GM12878 (cell line): ENCODE measurements around the gene SLC36A2. TPM values are rescaled to one million over a fixed set of nuclear protein-coding genes. Genes with fewer than 3 reads are reported as not detected.

Experiments
- ATAC-seq: fragments of 200-7000 bp; cut with Tn5 transposase; 3 replicates; pipeline ENCODE4 v1.9.1; 2020; ENCODE audit warnings: mild to moderate bottlenecking, moderate library complexity
- BruUV-seq: library from RNA; stranded (reverse); fragments of 400-500 nt; replicated peaks from 2 replicates; lab custom pipeline; 2021; lab: Mats Ljungman, UMichigan
- CTCF ChIA-PET: fragments of 300-600 bp; sonication (Branson Sonifier 250); formaldehyde crosslinking; extraction: SDS; loops from one replicate; lab custom pipeline; 2021; ENCODE audit warnings: inconsistent platforms; lab: Yijun Ruan, JAX
- POLR2A ChIA-PET: fragments of 350-600 bp; formaldehyde crosslinking; extraction: SDS; loops from one replicate; lab custom pipeline; 2021; ENCODE audit warnings: inconsistent platforms; lab: Charles Lee
- RAD21 ChIA-PET: fragments of 300-600 bp; sonication (Branson Sonifier 250); formaldehyde crosslinking; loops from one replicate; lab custom pipeline; 2023; ENCODE audit warnings: antibody characterized with exemption; ENCODE audit not compliant: unreplicated experiment; lab: Charles Lee
- SMC1A ChIA-PET: fragments of 300-600 bp; sonication (Branson Sonifier 250); formaldehyde crosslinking; loops from one replicate; lab custom pipeline; 2023; ENCODE audit not compliant: unreplicated experiment, uncharacterized antibody; lab: Charles Lee
- DNase-seq: peaks from one replicate; pipeline ENCODE4 v3.0.0-alpha.2; 2011; ENCODE audit warnings: low read depth, low spot score
- FAIRE-seq: peaks from 3 replicates; lab custom pipeline; 2011; peaks lifted over from hg19 to GRCh38; lab: Jason Lieb, UNC
- H2AFZ ChIP-seq: 2 replicates; pipeline ENCODE4 v1.6.0; 2011; ENCODE audit warnings: low read depth, low read length, control low read depth; ENCODE audit not compliant: control insufficient read depth
- H3K27ac ChIP-seq: 2 replicates; pipeline ENCODE4 v1.5.1; 2011; ENCODE audit warnings: control low read depth; ENCODE audit not compliant: control insufficient read depth, insufficient read depth
- H3K27me3 ChIP-seq, 2 experiments: replicated peaks in 1 of 2; 2 replicates each; pipeline versions ENCODE4 v1.6.0 to v1.6.1; 2011; ENCODE audit warnings: low read length in 1 of 2; ENCODE audit not compliant: control insufficient read depth in 2 of 2, insufficient read depth in 2 of 2
- H3K36me3 ChIP-seq, 2 experiments: 2 replicates each; pipeline ENCODE4 v1.5.1; 2011; ENCODE audit warnings: low read length in 1 of 2; ENCODE audit not compliant: control insufficient read depth in 2 of 2, insufficient read depth in 2 of 2
- H3K4me1 ChIP-seq: 2 replicates; pipeline ENCODE4 v1.6.1; 2011; ENCODE audit warnings: mild to moderate bottlenecking, low read length, moderate library complexity, mixed read lengths; ENCODE audit not compliant: control insufficient read depth, insufficient read depth
- H3K4me2 ChIP-seq: 2 replicates; pipeline ENCODE4 v1.6.0; 2011; ENCODE audit warnings: control low read depth; ENCODE audit not compliant: control insufficient read depth, insufficient read depth
- H3K4me3 ChIP-seq: fragments of 200-600 bp; sonication (generic); 2 replicates; pipeline ENCODE4 v1.5.1; 2016
- H3K79me2 ChIP-seq: 2 replicates; pipeline ENCODE4 v1.6.0; 2011; ENCODE audit warnings: low read length; ENCODE audit not compliant: control insufficient read depth, insufficient read depth
- H3K9ac ChIP-seq: 2 replicates; pipeline ENCODE4 v1.8.0; 2011; ENCODE audit warnings: low read length, control low read depth, mixed read lengths; ENCODE audit not compliant: control insufficient read depth, insufficient read depth
- H3K9me3 ChIP-seq: replicated peaks from 3 replicates; pipeline ENCODE4 v1.5.1; 2011; ENCODE audit warnings: mild to moderate bottlenecking, low read length; ENCODE audit not compliant: control insufficient read depth, insufficient read depth
- H4K20me1 ChIP-seq: 2 replicates; pipeline ENCODE4 v1.6.0; 2011; ENCODE audit not compliant: control insufficient read depth, insufficient read depth
- CEBPB ChIP-seq, 2 experiments: fragments of 150-350 bp in 1 of 2; IDR thresholded peaks; 2 replicates each; pipeline ENCODE4 v1.6.1; 2012 to 2014; ENCODE audit warnings: low read depth in 2 of 2, low read length in 2 of 2, borderline replicate concordance in 1 of 2, inconsistent platforms in 1 of 2
- CHD2 ChIP-seq: IDR thresholded peaks from 2 replicates; pipeline ENCODE4 v1.6.1; 2011; ENCODE audit warnings: low read depth, low read length, improper control_type of control experiment, borderline replicate concordance
- HDAC2 ChIP-seq: fragments of 200-600 bp; sonication (generic); IDR thresholded peaks from 2 replicates; pipeline ENCODE4 v1.6.1; 2017
- KAT2A ChIP-seq: conservative IDR thresholded peaks from 2 replicates; pipeline ENCODE4 v1.6.1; 2011; ENCODE audit warnings: low read depth, low read length; ENCODE audit not compliant: control insufficient read depth
- MYB ChIP-seq: fragments of 150-350 bp; IDR thresholded peaks from 2 replicates; pipeline ENCODE4 v1.6.1; 2014; ENCODE audit warnings: mild to moderate bottlenecking, low read depth, low read length, borderline replicate concordance
- NFXL1 ChIP-seq: fragments of 450-650 bp; IDR thresholded peaks from 2 replicates; pipeline ENCODE4 v1.6.1; 2017; ENCODE audit warnings: antibody characterized with exemption, mild to moderate bottlenecking, borderline replicate concordance
- POLR2A ChIP-seq: IDR thresholded peaks from 2 replicates; pipeline ENCODE4 v1.6.1; 2011; ENCODE audit warnings: low read depth, mild to moderate bottlenecking, low read length
- POU2F2 ChIP-seq: IDR thresholded peaks from 3 replicates; pipeline ENCODE4 v1.6.1; 2011; ENCODE audit warnings: low read depth, mild to moderate bottlenecking, low read length, borderline replicate concordance
- RBBP5 ChIP-seq: fragments of 200-600 bp; sonication (generic); conservative IDR thresholded peaks from 2 replicates; pipeline ENCODE4 v1.6.1; 2016
- SREBF1 ChIP-seq: IDR thresholded peaks from 2 replicates; pipeline ENCODE4 v1.6.1; 2012; ENCODE audit warnings: mild to moderate bottlenecking, low read length
- STAT3 ChIP-seq: IDR thresholded peaks from 2 replicates; pipeline ENCODE4 v1.6.1; 2011; ENCODE audit warnings: low read depth, low read length, improper control_type of control experiment
- SUZ12 ChIP-seq: fragments of 200-600 bp; sonication (generic); IDR thresholded peaks from one replicate; pipeline ENCODE4 v1.6.1; 2018; ENCODE audit warnings: antibody characterized with exemption, mild to moderate bottlenecking; ENCODE audit not compliant: unreplicated experiment
- TCF12 ChIP-seq: IDR thresholded peaks from 2 replicates; pipeline ENCODE4 v1.6.1; 2011; ENCODE audit warnings: low read depth, mild to moderate bottlenecking, low read length
- ZNF217 ChIP-seq: fragments of 450-650 bp; IDR thresholded peaks from 2 replicates; pipeline ENCODE4 v1.6.1; 2017; ENCODE audit warnings: antibody characterized with exemption, mild to moderate bottlenecking
- ZNF384 ChIP-seq: IDR thresholded peaks from 2 replicates; pipeline ENCODE4 v1.6.1; 2012; ENCODE audit warnings: low read depth, mild to moderate bottlenecking, low read length, improper control_type of control experiment, borderline replicate concordance
- WGBS: methylation state at CpG from one replicate; pipeline ENCODE4 v1.1.6; 2016; ENCODE audit warnings: low lambda C conversion rate; ENCODE audit not compliant: insufficient replicate concordance, insufficient coverage; ENCODE audit errors: missing lambda C conversion rate; 5-methylcytosine and 5-hydroxymethylcytosine counted together
- in situ Hi-C: fragments of 300-500 bp; cut with MboI; formaldehyde crosslinking; loops from 9 replicates; pipeline ENCODE4 v1.14.3; 2018; ENCODE audit warnings: mixed read lengths
- intact Hi-C: fragments of 100-400 bp; cut with micrococcal nuclease; formaldehyde crosslinking; loops from one replicate; pipeline ENCODE4 v1.14.2; 2022; ENCODE audit not compliant: unreplicated experiment
- polyA plus RNA-seq, 11 experiments: library from polyadenylated mRNA; depleted of rRNA in 4 of 11; unstranded in 6 of 11; stranded (reverse) in 5 of 11; fragments of >200 nt; fragmentation: Nextera tagmentation in 4 of 11; fragmentation: Illumina TruSeq in 1 of 11; extraction: Ambion mirVana in 4 of 11; extraction: Trizol in 1 of 11; gene quantifications; 1 replicate in 1 of 11; 2 replicates in 10 of 11; pipeline versions ENCODE4 v1.2.1 to v1.2.3, GENCODE V29; 2011 to 2016; ENCODE audit warnings: inconsistent platforms in 2 of 11, missing spikeins in 2 of 11, low read depth in 1 of 11
- total RNA-seq, 4 experiments: library from RNA; depleted of rRNA in 3 of 4; stranded (reverse); fragments of >200 nt in 3 of 4; fragmentation: Illumina TruSeq in 1 of 4; extraction: Trizol in 1 of 4; gene quantifications; 2 replicates each; pipeline versions ENCODE4 v1.2.1 to v1.2.3, GENCODE V29; 2013 to 2021
- TF ChIP-seq, protein P1 (sequence below): fragments of 150-350 bp; IDR thresholded peaks from 2 replicates; pipeline ENCODE4 v1.6.1; 2014; ENCODE audit warnings: mild to moderate bottlenecking, low read depth, low read length
- TF ChIP-seq, protein P2 (sequence below): IDR thresholded peaks from 2 replicates; pipeline ENCODE4 v1.6.1; 2012; ENCODE audit warnings: low read depth, low read length, improper control_type of control experiment

The SLC36A2 gene
- total and polyA plus RNA-seq, 10 of the 15 experiments (the other 5 are each of a cell fraction or from before 2014, with no cell fraction given) = not detected

DNA sequence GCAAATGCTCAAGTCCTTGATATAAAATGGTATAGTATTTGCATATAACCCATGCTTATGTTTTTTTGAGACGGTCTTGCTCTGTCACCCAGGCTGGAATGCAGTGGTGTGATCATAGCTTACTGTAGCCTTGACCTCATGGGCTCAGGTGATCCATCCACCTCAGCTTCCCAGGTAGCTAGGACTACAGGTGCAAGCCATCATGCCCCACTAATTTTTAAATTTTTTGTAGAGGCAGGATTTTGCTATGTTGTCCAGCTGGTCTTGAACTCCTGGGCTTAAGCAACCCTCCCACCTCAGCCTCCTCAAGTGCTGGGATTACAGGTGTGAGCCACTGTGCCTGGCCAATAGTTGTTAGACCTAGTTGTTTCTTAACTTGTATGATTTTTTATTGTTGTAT, 61.1 kb downstream of the SLC36A2 start:
- no peak overlapping the region for H3K4me3 ChIP-seq
- H3K9ac ChIP-seq = no peak overlapping the region
- no peaks in the 10 kb centered on the region for H3K27me3 ChIP-seq
- ChIA-PET POLR2A (interaction anchor here (0.8 kb wide), 1 partner anchor 13 kb away, joined by 3 read pairs; no protein-coding TSS in a partner anchor), RAD21 (interaction anchor here (0.8 to 1.1 kb wide), 2 partner anchors 30 to 35 kb away, joined by 3 read pairs; no protein-coding TSS in a partner anchor), CTCF (interaction anchor here (0.8 to 2.0 kb wide), 3 partner anchors 12 to 30 kb away, joined by 3 to 8 read pairs (median 4); no protein-coding TSS in a partner anchor), SMC1A (interaction anchor here (1.1 to 2.5 kb wide), 3 partner anchors 10 to 28 kb away, joined by 3 to 8 read pairs (median 3); no protein-coding TSS in a partner anchor)
- no peaks in the 10 kb centered on the region for H3K9me3 ChIP-seq
- no peak overlapping the region for H2AFZ ChIP-seq
- H3K79me2 ChIP-seq = no peaks in the 10 kb centered on the region
- in situ Hi-C loops = no loop called here
- H3K27ac ChIP-seq = no peak overlapping the region
- H3K36me3 ChIP-seq = no peaks in the 10 kb centered on the region
- 8% methylated on average over 1 of the region's 1 CpG for WGBS
- no TSS peak for BruUV-seq
- no peaks in the 10 kb centered on the region for H3K4me1 ChIP-seq
- ATAC-seq (no peak), DNase-seq (no peak), FAIRE-seq (no peak)
- TF ChIP-seq POU2F2 (no peak), NFXL1 (no peak), POLR2A (no peak), SUZ12 (no peak)
- no peak overlapping the region for H3K4me2 ChIP-seq
- intact Hi-C loops = no loop called here
- H4K20me1 ChIP-seq = no peaks in the 10 kb centered on the region

DNA sequence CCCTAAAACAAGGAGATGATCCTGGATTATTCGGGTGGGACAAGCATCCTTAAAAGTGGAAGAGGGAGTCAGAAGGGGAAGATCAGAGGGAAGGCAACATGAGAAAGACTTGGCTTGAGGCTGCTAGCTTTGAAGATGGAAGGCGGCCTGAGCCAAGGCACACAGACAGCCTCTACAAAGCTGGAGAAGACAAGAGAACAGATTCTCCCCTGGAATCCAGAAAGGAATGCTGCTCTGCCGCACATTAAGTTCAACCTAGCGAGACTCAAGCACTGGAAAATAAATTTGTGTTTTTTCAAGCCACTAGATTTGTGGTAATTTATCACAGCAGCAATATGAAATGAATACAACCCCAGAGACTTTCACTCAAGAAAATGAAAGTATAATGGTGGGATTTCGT, 61.7 kb downstream of the SLC36A2 start:
- DNase-seq = no peak
- Histone ChIP-seq H2AFZ (no peak overlapping the region), H3K27ac (no peak overlapping the region), H3K9me3 (no peaks in the 10 kb centered on the region), H3K4me3 (no peak overlapping the region), H3K27me3 (no peaks in the 10 kb centered on the region), H3K9ac (no peak overlapping the region), H4K20me1 (no peaks in the 10 kb centered on the region), H3K36me3 (no peaks in the 10 kb centered on the region), H3K4me2 (no peak overlapping the region), H3K79me2 (no peaks in the 10 kb centered on the region), H3K4me1 (no peaks in the 10 kb centered on the region)
- FAIRE-seq = no peak
- POLR2A ChIA-PET = interaction anchor here (0.8 kb wide), 1 partner anchor 12 kb away, joined by 3 read pairs; no protein-coding TSS in a partner anchor
- SMC1A ChIA-PET = interaction anchor here (0.9 to 2.5 kb wide), 4 partner anchors 10 to 122 kb away, joined by 3 to 8 read pairs (median 3); no protein-coding TSS in a partner anchor
- BruUV-seq = no TSS peak
- in situ Hi-C loops = no loop called here
- 92% methylated on average over 5 of the region's 5 CpGs for WGBS
- intact Hi-C loops = no loop called here
- CTCF ChIA-PET = interaction anchor here (0.8 to 2.0 kb wide), 4 partner anchors 13 to 31 kb away, joined by 3 to 8 read pairs (median 4); no protein-coding TSS in a partner anchor
- ATAC-seq = no peak
- RAD21 ChIA-PET = interaction anchor here (1.1 kb wide), 1 partner anchor 30 kb away, joined by 3 read pairs; no protein-coding TSS in a partner anchor
- no peak for TF ChIP-seq STAT3
- TF ChIP-seq RBBP5 = no peak
- TF ChIP-seq ZNF217 = no peak
- TF ChIP-seq MYB = no peak
- TF ChIP-seq CHD2 = no peak
- TF ChIP-seq SREBF1 = no peak
- TF ChIP-seq, protein P1, sequence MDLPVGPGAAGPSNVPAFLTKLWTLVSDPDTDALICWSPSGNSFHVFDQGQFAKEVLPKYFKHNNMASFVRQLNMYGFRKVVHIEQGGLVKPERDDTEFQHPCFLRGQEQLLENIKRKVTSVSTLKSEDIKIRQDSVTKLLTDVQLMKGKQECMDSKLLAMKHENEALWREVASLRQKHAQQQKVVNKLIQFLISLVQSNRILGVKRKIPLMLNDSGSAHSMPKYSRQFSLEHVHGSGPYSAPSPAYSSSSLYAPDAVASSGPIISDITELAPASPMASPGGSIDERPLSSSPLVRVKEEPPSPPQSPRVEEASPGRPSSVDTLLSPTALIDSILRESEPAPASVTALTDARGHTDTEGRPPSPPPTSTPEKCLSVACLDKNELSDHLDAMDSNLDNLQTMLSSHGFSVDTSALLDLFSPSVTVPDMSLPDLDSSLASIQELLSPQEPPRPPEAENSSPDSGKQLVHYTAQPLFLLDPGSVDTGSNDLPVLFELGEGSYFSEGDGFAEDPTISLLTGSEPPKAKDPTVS = no peak
- no peak for TF ChIP-seq TCF12
- TF ChIP-seq ZNF384 = no peak
- TF ChIP-seq, protein P2, sequence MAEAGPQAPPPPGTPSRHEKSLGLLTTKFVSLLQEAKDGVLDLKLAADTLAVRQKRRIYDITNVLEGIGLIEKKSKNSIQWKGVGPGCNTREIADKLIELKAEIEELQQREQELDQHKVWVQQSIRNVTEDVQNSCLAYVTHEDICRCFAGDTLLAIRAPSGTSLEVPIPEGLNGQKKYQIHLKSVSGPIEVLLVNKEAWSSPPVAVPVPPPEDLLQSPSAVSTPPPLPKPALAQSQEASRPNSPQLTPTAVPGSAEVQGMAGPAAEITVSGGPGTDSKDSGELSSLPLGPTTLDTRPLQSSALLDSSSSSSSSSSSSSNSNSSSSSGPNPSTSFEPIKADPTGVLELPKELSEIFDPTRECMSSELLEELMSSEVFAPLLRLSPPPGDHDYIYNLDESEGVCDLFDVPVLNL = no peak
- TF ChIP-seq CEBPB (IDR thresholded peaks at IDR 0.05; ENCODE audit: borderline replicate concordance in 1 of 2, low read depth in 2 of 2, low read length in 2 of 2) = no peak
- no peak for TF ChIP-seq KAT2A
- no peak for TF ChIP-seq HDAC2
